ENCODE results near the gene KDM2A. TPM values are rescaled to one million over a fixed set of nuclear protein-coding genes. Genes with fewer than 3 reads are reported as not detected.

Gene KDM2A
- 10 to 100 TPM; 83.8 to 94.0 TPM for total RNA-seq

DNA sequence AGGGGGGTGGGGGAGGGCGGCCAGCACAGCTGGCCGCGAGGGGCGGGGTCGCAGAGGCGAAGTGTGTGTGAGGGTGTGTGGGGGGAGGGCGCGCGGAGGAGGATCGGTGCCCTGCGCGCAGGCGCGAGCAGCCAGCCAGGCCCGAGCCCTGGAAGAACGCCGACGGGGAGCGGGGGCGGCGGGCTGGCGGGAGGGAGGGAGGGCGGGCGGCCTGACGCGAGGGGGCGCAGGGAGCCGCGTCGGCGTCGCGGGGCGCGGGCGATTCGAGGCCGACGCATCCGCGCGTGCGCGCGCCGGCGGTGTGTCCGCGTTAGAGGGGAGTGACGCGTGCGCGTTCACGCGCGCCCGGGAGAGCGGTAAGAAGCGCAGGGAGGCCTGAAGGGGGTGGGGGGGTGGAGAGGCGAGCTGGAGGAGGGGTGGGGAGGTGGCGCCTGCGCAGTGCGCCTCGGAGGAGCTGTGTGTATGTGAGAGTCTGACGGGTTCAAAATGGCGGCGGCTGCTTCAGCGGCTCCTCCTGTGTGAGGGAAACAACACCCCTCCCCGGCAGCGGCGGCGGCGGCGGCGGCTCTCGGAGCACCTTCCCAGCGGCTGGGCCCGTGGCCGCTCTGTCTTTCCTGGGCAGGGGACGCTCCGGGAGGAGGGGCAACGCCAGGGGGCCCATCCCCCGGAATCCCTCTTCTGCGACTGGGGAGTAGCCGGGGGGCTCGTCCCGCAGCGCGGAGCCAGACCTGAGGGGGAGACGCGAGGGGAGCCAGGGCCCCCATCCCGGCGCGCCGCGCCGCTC is at the start of gene KDM2A:
TSS of gene KDM2A (plus strand) at position 463 of the 784 bp plus-strand sequence. CDS start 2,054 bp downstream, outside the sequence.
- Mint-ChIP-seq H3K9me3 (no peaks in the 10 kb centered on the region), H3K27me3 (no peaks in the 10 kb centered on the region), H3K4me1 (peaks cover 28% of the 10 kb centered on the region), H3K27ac (peak within 1 kb of the TSS; percentile 95), H3K4me3 (peak within 1 kb of the TSS; percentile 97), H3K36me3 (ENCODE audit: low read depth) (peaks cover 26% of the 10 kb centered on the region)
- ChIA-PET CTCF (interaction anchor here (0.5 to 1.5 kb wide), 7 partner anchors 9 to 283 kb away, joined by 3 to 6 read pairs (median 3); partner anchors contain the start of gene PPP1CA), POLR2A (interaction anchor here (0.6 kb wide), 1 partner anchor 46 kb away, joined by 4 read pairs; no protein-coding TSS in a partner anchor)
- peak; percentile 99 for DNase-seq

DNA sequence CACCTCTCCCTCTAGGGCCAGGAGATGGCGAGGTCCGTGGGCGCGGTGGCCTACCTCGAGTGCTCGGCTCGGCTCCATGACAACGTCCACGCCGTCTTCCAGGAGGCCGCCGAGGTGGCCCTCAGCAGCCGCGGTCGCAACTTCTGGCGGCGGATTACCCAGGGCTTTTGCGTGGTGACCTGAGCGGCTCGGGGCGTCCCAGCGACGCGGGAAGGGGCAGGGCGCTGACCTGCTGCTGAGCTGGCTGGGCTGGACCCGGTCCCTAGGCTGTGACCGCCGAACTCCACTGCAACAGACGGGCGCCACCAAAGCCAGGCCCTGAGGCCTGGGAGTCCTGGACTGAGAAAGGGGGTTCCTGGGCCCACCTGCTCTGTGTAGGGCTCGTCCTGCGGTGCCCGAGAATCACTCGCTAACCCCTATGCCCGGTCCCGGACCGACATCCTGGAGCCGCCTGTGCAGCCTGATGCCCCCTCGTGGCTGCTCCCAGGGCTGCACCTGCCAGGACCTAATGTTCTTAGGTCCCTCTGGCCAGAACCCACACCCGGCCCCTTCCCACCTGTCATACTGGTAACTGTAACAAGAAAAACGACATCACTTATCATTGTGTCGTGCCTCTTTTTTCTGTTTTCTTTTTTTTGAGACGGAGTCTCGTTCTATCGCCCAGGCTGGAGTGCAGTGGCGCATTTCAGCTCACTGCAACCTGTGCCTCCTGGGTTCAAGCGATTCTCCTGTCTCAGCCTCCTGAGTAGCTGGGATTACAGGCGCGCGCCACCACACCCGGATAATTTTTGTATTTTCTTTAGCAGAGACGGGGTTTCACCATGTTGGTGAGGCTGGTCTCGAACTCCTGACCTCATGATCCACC is 47.4 kb upstream of the KDM2A start:
- Mint-ChIP-seq H3K27ac (no peak overlapping the region), H3K27me3 (peaks cover 5% of the 10 kb centered on the region), H3K9me3 (no peaks in the 10 kb centered on the region), H3K4me3 (peak overlapping the region; percentile 36), H3K4me1 (peaks cover 5% of the 10 kb centered on the region), H3K36me3 (ENCODE audit: low read depth) (no peaks in the 10 kb centered on the region)
- CTCF ChIA-PET, result interaction anchor here (0.7 to 2.5 kb wide), 8 partner anchors 10 to 249 kb away, joined by 3 to 9 read pairs (median 3); partner anchors contain the start of gene KDM2A
- peak; percentile 76 for DNase-seq
- POLR2A ChIA-PET, result no interaction called here

GRCh38 chr11:67072295-67072694 is 46.8 kb upstream of the KDM2A start:
- Mint-ChIP-seq H3K27me3 (peaks cover 5% of the 10 kb centered on the region), H3K9me3 (no peaks in the 10 kb centered on the region), H3K36me3 (ENCODE audit: low read depth) (no peaks in the 10 kb centered on the region), H3K4me3 (no peak overlapping the region), H3K27ac (no peak overlapping the region), H3K4me1 (peaks cover 5% of the 10 kb centered on the region)
- POLR2A ChIA-PET, result interaction anchor here (0.7 kb wide), 1 partner anchor 47 kb away, joined by 4 read pairs; the partner anchor contains the start of gene KDM2A
- no peak for DNase-seq
- CTCF ChIA-PET, result interaction anchor here (0.7 to 2.5 kb wide), 6 partner anchors 9 to 248 kb away, joined by 3 to 9 read pairs (median 3); partner anchors contain the start of gene KDM2A

DNA sequence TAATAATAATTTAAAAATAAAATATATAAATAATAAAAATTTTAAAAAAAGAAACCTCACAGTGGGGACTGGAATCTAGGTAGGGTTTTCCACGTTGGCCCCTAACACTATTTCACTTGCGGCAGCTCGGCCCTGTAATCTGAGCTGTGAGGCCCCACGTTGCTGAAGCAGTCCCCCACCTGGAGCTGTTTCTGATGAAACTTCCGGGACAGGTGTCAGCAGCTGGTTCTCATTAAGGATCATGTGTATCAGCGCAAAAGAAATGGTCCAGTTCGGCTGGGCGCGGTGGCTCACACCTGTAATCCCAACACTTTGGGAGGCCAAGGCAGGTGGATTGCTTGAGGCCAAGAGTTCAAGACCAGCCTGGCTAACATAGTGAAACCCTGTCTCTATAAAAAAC is 45.2 kb upstream of the KDM2A start:
- H3K4me1 Mint-ChIP-seq, result peaks cover 5% of the 10 kb centered on the region
- POLR2A ChIA-PET, result no interaction called here
- CTCF ChIA-PET, result interaction anchor here (0.7 to 1.1 kb wide), 3 partner anchors 152 to 309 kb away, joined by 3 to 4 read pairs (median 3); no protein-coding TSS in a partner anchor

GRCh38 chr11:67076202-67076601 is 42.9 kb upstream of the KDM2A start:
- ChIA-PET POLR2A (no interaction called here), CTCF (interaction anchor here (0.5 to 0.9 kb wide), 3 partner anchors 249 to 514 kb away, joined by 3 to 5 read pairs (median 3); no protein-coding TSS in a partner anchor)
- no peak for DNase-seq
- no peak overlapping the region for H3K27ac Mint-ChIP-seq
- H3K4me3 Mint-ChIP-seq, result no peak overlapping the region
- H3K9me3 Mint-ChIP-seq, result no peaks in the 10 kb centered on the region
- H3K27me3 Mint-ChIP-seq, result no peaks in the 10 kb centered on the region
- peaks cover 5% of the 10 kb centered on the region for H3K4me1 Mint-ChIP-seq
- no peaks in the 10 kb centered on the region for H3K36me3 Mint-ChIP-seq (ENCODE audit: low read depth)

More for the DNA sequence above, 45.2 kb upstream of the KDM2A start:
- H3K36me3 Mint-ChIP-seq (ENCODE audit: low read depth), result no peaks in the 10 kb centered on the region
- H3K27me3 Mint-ChIP-seq, result peaks cover 5% of the 10 kb centered on the region
- H3K27ac Mint-ChIP-seq, result no peak overlapping the region
- no peak overlapping the region for H3K4me3 Mint-ChIP-seq
- H3K9me3 Mint-ChIP-seq, result no peaks in the 10 kb centered on the region
- DNase-seq, result no peak

DNA sequence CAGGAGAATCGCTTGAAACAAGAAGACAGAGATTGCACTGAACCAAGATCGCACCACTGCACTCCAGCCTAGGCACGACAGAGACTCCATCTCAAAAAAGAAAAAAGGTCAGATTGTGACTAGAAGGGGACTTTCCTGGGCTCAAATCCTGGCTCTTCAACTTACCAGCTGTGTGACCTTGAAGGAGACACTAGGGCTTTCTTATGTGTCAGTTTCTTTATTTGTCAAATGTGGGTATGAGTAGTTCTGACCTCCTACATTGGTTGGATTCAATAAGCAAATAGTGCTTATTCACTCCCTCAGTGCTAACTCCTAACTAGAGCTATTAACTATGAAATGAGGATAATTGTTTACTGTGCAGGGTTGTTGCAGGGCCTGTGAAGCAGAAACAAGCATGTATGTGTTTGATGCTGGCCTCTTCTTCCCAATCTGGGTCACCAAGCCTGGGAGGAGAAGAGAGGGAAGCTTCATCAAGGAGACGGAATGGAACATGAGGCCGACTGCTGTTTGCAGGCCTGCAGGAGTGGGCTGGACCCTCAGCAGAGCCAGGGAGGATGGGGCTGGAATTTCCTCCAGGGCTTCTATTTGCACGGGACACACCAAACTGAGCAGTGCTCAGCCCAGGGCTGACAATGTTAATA is 39.9 kb upstream of the KDM2A start:
- peaks cover 3% of the 10 kb centered on the region for H3K27me3 Mint-ChIP-seq
- H3K9me3 Mint-ChIP-seq, result no peaks in the 10 kb centered on the region
- H3K4me3 Mint-ChIP-seq, result no peak overlapping the region
- H3K4me1 Mint-ChIP-seq, result peaks cover 14% of the 10 kb centered on the region
- ChIA-PET POLR2A (interaction anchor here (0.6 kb wide), 1 partner anchor 12 kb away, joined by 3 read pairs; no protein-coding TSS in a partner anchor), CTCF (interaction anchor here (1.0 kb wide), 1 partner anchor 24 kb away, joined by 4 read pairs; no protein-coding TSS in a partner anchor)
- no peak for DNase-seq
- H3K27ac Mint-ChIP-seq, result no peak overlapping the region
- H3K36me3 Mint-ChIP-seq (ENCODE audit: low read depth), result no peaks in the 10 kb centered on the region

GRCh38 chr11:67082071-67082791 is 36.8 kb upstream of the KDM2A start:
- H3K27ac Mint-ChIP-seq, result peak overlapping the region; percentile 69
- peaks cover 3% of the 10 kb centered on the region for H3K27me3 Mint-ChIP-seq
- H3K4me1 Mint-ChIP-seq, result peaks cover 14% of the 10 kb centered on the region
- no peaks in the 10 kb centered on the region for H3K9me3 Mint-ChIP-seq
- ChIA-PET CTCF (interaction anchor here (0.6 to 1.9 kb wide), 11 partner anchors 10 to 318 kb away, joined by 3 to 9 read pairs (median 4); no protein-coding TSS in a partner anchor), POLR2A (no interaction called here)
- H3K4me3 Mint-ChIP-seq, result no peak overlapping the region
- peak; percentile 22 for DNase-seq
- H3K36me3 Mint-ChIP-seq (ENCODE audit: low read depth), result no peaks in the 10 kb centered on the region

DNA sequence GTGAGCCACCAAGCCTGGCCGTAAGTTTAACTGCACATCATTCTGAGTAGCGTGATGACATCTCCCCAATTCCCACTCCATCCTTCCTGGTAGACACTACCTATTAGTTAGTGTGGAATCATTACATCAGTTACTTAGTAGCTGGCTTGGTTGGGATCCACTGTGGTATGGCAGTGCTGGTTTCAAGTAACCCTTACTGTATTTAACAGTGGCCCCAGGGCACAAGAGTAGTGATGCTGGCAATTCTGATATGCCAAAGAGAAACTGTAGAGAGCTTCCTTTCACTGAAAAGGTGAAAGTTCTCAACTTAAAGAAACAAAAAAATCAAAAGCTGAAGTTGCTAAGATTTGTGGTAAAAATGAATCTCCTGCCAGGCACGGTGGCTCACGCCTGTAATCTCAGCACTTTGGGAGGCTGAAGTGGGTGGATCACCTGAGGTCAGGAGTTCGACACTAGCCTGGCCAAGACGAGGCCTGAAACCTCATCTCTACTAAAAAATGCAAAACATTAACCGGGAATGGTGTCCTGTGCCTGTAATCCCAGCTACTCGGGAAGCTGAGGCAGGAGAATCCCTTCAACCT is 35.2 kb upstream of the KDM2A start:
- Mint-ChIP-seq H3K36me3 (ENCODE audit: low read depth) (no peaks in the 10 kb centered on the region), H3K4me3 (no peak overlapping the region), H3K27ac (no peak overlapping the region), H3K27me3 (peaks cover 3% of the 10 kb centered on the region), H3K4me1 (peaks cover 14% of the 10 kb centered on the region), H3K9me3 (no peaks in the 10 kb centered on the region)
- no peak for DNase-seq
- ChIA-PET CTCF (interaction anchor here (0.6 to 1.2 kb wide), 3 partner anchors 140 to 155 kb away, joined by 3 to 5 read pairs (median 4); no protein-coding TSS in a partner anchor), POLR2A (no interaction called here)

DNA sequence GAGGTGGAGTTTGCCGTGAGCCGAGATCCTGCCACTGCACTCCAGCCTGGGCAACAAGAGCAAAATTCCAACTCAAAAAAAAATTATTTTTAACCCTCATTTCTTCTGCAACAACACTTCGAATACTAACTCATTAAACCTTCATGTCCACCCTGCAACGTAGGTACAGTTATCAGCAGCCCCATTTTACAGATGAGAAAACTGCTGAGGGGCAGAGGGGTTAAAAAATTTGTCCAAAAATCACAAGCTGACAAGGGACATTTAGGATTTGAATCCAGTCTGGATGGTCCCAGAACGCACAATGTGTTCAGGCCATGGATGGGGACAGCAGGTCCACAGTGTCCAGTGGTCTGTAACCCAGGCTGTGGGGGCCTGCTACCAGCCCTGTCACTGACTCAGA is 33.4 kb upstream of the KDM2A start:
- Mint-ChIP-seq H3K27me3 (peaks cover 3% of the 10 kb centered on the region), H3K36me3 (ENCODE audit: low read depth) (no peaks in the 10 kb centered on the region), H3K4me3 (no peak overlapping the region), H3K27ac (no peak overlapping the region), H3K9me3 (no peaks in the 10 kb centered on the region), H3K4me1 (peaks cover 14% of the 10 kb centered on the region)
- ChIA-PET CTCF (interaction anchor here (1.2 kb wide), 1 partner anchor 11 kb away, joined by 3 read pairs; no protein-coding TSS in a partner anchor), POLR2A (no interaction called here)
- DNase-seq, result no peak

DNA sequence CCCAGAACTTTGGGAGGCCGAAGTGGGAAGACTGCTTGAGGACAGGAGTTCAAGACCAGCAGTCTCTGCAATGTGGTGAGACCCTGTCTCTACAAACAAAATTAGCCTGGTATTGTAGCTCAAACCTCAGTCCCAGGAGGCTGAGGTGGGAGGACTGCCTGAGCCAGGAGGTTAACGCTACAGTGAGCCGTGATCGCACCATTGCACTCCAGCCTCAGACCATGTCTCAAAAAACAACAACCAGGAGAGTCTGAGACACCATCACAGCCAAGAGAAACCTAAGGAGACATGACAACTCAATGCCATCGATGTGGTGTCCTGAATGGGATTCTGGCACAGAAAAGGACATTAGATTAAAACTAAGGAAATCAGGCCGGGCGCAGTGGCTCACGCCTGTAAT is 28.3 kb upstream of the KDM2A start:
- H3K4me3 Mint-ChIP-seq, result no peak overlapping the region
- no peak for DNase-seq
- H3K4me1 Mint-ChIP-seq, result no peaks in the 10 kb centered on the region
- no peaks in the 10 kb centered on the region for H3K36me3 Mint-ChIP-seq (ENCODE audit: low read depth)
- H3K27ac Mint-ChIP-seq, result no peak overlapping the region
- H3K27me3 Mint-ChIP-seq, result no peaks in the 10 kb centered on the region
- no peaks in the 10 kb centered on the region for H3K9me3 Mint-ChIP-seq
- ChIA-PET POLR2A (interaction anchor here (0.7 kb wide), 1 partner anchor 11 kb away, joined by 3 read pairs; no protein-coding TSS in a partner anchor), CTCF (interaction anchor here (1.2 kb wide), 1 partner anchor 38 kb away, joined by 3 read pairs; no protein-coding TSS in a partner anchor)

GRCh38 chr11:67095214-67095507 is 23.9 kb upstream of the KDM2A start:
- H3K4me1 Mint-ChIP-seq, result peaks cover 8% of the 10 kb centered on the region
- no peak for DNase-seq
- ChIA-PET CTCF (interaction anchor here (0.6 to 1.4 kb wide), 3 partner anchors 9 to 74 kb away, joined by 4 to 7 read pairs (median 6); no protein-coding TSS in a partner anchor), POLR2A (no interaction called here)
- H3K4me3 Mint-ChIP-seq, result no peak overlapping the region
- H3K27ac Mint-ChIP-seq, result peak overlapping the region; percentile 50
- no peaks in the 10 kb centered on the region for H3K9me3 Mint-ChIP-seq
- H3K27me3 Mint-ChIP-seq, result no peaks in the 10 kb centered on the region
- H3K36me3 Mint-ChIP-seq (ENCODE audit: low read depth), result no peaks in the 10 kb centered on the region
